Measurements from ENCODE around the gene KIF4A.

DNA sequence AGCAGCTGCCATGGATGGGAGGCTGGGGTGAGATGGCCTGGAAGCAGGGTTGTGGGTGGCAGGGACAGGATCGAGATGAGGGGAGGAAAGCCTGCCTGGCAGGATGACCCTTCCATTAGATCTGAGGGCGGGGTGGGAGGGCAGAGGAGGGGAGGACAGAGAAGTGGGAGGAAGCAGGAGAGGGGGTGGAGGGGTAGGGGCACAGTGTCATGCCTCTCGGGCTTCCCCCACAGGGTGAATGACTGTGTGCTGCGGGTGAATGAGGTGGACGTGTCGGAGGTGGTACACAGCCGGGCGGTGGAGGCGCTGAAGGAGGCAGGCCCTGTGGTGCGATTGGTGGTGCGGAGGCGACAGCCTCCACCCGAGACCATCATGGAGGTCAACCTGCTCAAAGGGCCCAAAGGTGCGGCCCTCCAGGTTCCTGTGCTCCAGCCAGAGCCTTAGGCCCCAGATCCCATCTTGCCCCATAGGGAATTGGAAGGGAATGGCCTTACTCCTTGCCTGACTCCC lies 159.6 kb downstream of the KIF4A start:
- TF ChIP-seq CTCF (IDR thresholded peaks at IDR 0.05 in 8 of 11, conservative IDR thresholded peaks at IDR 0.05 in 3 of 11), result no peak
- no peak for TF ChIP-seq POLR2A (IDR thresholded peaks at IDR 0.05)
